ENCODE data around the gene UBXN2A. TPM values are rescaled to one million over a fixed set of nuclear protein-coding genes. Genes with fewer than 3 reads are reported as not detected.
"Not testable (repeated sequence)": the region's sequence is repeated elsewhere in the genome, so short reads cannot be mapped to it uniquely, and the experiment has no call there.

Gene UBXN2A
- total RNA-seq, 4 donors from 2014 or later: 11.7 to 20.4 (median 15.8) TPM

- no peak for TF ChIP-seq CTCF (IDR thresholded peaks at IDR 0.05)
- TF ChIP-seq POLR2A (IDR thresholded peaks at IDR 0.05): no peak
- no peaks in the 10 kb centered on the region for H3K9me3 ChIP-seq
- no peak overlapping the region for H3K27ac ChIP-seq
- H3K4me3 ChIP-seq: no peak overlapping the region
- H3K4me1 ChIP-seq: no peaks in the 10 kb centered on the region
- DNase-seq: no peak
- peaks cover 0 to 28% (median 0%) of the 10 kb centered on the region in 3 donors for H3K36me3 ChIP-seq
- H3K27me3 ChIP-seq: no peaks in the 10 kb centered on the region
Measured at GRCh38 chr2:24026233-24026632, 86.0 kb downstream of the UBXN2A start.

- H3K4me3 ChIP-seq: no peak overlapping the region
- TF ChIP-seq CTCF (IDR thresholded peaks at IDR 0.05): no peak
- TF ChIP-seq POLR2A (IDR thresholded peaks at IDR 0.05): no peak
- H3K27ac ChIP-seq: no peak overlapping the region
- peaks cover 0 to 9% (median 0%) of the 10 kb centered on the region in 3 donors for H3K36me3 ChIP-seq
- no peaks in the 10 kb centered on the region for H3K4me1 ChIP-seq
- no peaks in the 10 kb centered on the region for H3K9me3 ChIP-seq
- DNase-seq: no peak
- H3K27me3 ChIP-seq: no peaks in the 10 kb centered on the region
Measured at GRCh38 chr2:24038786-24039499, 98.7 kb downstream of the UBXN2A start.

GRCh38 chr2:24040511-24040910, 100.2 kb downstream of the UBXN2A start:
- Histone ChIP-seq H3K9me3 (no peaks in the 10 kb centered on the region), H3K4me1 (no peaks in the 10 kb centered on the region), H3K4me3 (no peak overlapping the region), H3K27ac (no peak overlapping the region), H3K36me3 (peaks cover 0 to 9% (median 0%) of the 10 kb centered on the region in 3 donors), H3K27me3 (no peaks in the 10 kb centered on the region)
- no peak for DNase-seq
- TF ChIP-seq POLR2A (IDR thresholded peaks at IDR 0.05): no peak
- no peak for TF ChIP-seq CTCF (IDR thresholded peaks at IDR 0.05)

- not testable (repeated sequence) for H3K27ac ChIP-seq, H3K9me3 ChIP-seq, H3K27me3 ChIP-seq, H3K36me3 ChIP-seq, H3K4me3 ChIP-seq
- DNase-seq: peak in 1 of 3 donors; percentile 5
- peaks cover 0 to 13% (median 0%) of the 10 kb centered on the region in 4 donors for H3K4me1 ChIP-seq
Measured at GRCh38 chr2:24043133-24043532, 102.9 kb downstream of the UBXN2A start.

GRCh38 chr2:24045511-24046508, 105.5 kb downstream of the UBXN2A start:
- no peak overlapping the region for H3K27ac ChIP-seq
- DNase-seq: peak in 1 of 3 donors; percentile 17
- H3K9me3 ChIP-seq: no peaks in the 10 kb centered on the region
- H3K36me3 ChIP-seq: no peaks in the 10 kb centered on the region
- H3K27me3 ChIP-seq: no peaks in the 10 kb centered on the region
- no peak overlapping the region for H3K4me3 ChIP-seq
- TF ChIP-seq CTCF (IDR thresholded peaks at IDR 0.05) (no peak), POLR2A (IDR thresholded peaks at IDR 0.05) (no peak)
- peaks cover 0 to 25% (median 8%) of the 10 kb centered on the region in 4 donors for H3K4me1 ChIP-seq

- Histone ChIP-seq H3K9me3 (no peaks in the 10 kb centered on the region), H3K27me3 (no peaks in the 10 kb centered on the region), H3K27ac (no peak overlapping the region), H3K4me1 (peaks cover 0 to 25% (median 8%) of the 10 kb centered on the region in 4 donors), H3K4me3 (peak overlapping the region; percentile 62 to 87 (median 66)), H3K36me3 (no peaks in the 10 kb centered on the region)
- no peak for DNase-seq
- TF ChIP-seq POLR2A (IDR thresholded peaks at IDR 0.05): no peak
- no peak for TF ChIP-seq CTCF (IDR thresholded peaks at IDR 0.05)
Measured at GRCh38 chr2:24046599-24046929, 106.3 kb downstream of the UBXN2A start.
